Neutrophil (primary cell): ENCODE data around the gene NSDHL.

Experiments
- H3K27ac ChIP-seq: fragments of 200-600 bp; sonication (generic); 2 replicates; pipeline ENCODE4 v1.5.1; 2016; ENCODE audit warnings: mild to moderate bottlenecking, moderate library complexity
- H3K27me3 ChIP-seq: fragments of 200-600 bp; sonication (generic); 2 replicates; pipeline ENCODE4 v1.6.0; 2016; ENCODE audit warnings: mild to moderate bottlenecking
- H3K36me3 ChIP-seq: fragments of 200-600 bp; sonication (generic); 2 replicates; pipeline ENCODE4 v1.5.1; 2017
- H3K4me1 ChIP-seq, 2 experiments: fragments of 200-600 bp in 1 of 2; sonication (generic) in 1 of 2; 1 replicate in 1 of 2; 2 replicates in 1 of 2; pipeline versions ENCODE4 v1.5.1 to v1.6.1; 2013 to 2016; ENCODE audit warnings: low read depth in 1 of 2, low read length in 1 of 2, mild to moderate bottlenecking in 1 of 2, moderate library complexity in 1 of 2; ENCODE audit not compliant: control insufficient read depth in 1 of 2, insufficient read depth in 1 of 2
- H3K4me3 ChIP-seq, 2 experiments: fragments of 200-600 bp in 1 of 2; sonication (generic) in 1 of 2; 1 replicate in 1 of 2; 2 replicates in 1 of 2; pipeline ENCODE4 v1.5.1; 2013 to 2016; ENCODE audit warnings: low read depth in 1 of 2, low read length in 1 of 2, mild to moderate bottlenecking in 1 of 2, moderate library complexity in 1 of 2
- H3K9me3 ChIP-seq: fragments of 200-600 bp; sonication (generic); 2 replicates; pipeline ENCODE4 v1.5.1; 2016
- TF ChIP-seq, protein P1 (sequence below): fragments of 200-600 bp; sonication (generic); IDR thresholded peaks from 2 replicates; pipeline ENCODE4 v1.5.1; 2016; ENCODE audit warnings: antibody characterized with exemption

The NSDHL gene

GRCh38 chrX:152899874-152900719 lies 69.2 kb downstream of the NSDHL start:
- Histone ChIP-seq H3K27me3 (peaks cover 38% of the 10 kb centered on the region), H3K27ac (no peak overlapping the region), H3K36me3 (no peaks in the 10 kb centered on the region), H3K4me3 (no peak overlapping the region), H3K9me3 (no peaks in the 10 kb centered on the region), H3K4me1 (no peaks in the 10 kb centered on the region)
- TF ChIP-seq, protein P1, sequence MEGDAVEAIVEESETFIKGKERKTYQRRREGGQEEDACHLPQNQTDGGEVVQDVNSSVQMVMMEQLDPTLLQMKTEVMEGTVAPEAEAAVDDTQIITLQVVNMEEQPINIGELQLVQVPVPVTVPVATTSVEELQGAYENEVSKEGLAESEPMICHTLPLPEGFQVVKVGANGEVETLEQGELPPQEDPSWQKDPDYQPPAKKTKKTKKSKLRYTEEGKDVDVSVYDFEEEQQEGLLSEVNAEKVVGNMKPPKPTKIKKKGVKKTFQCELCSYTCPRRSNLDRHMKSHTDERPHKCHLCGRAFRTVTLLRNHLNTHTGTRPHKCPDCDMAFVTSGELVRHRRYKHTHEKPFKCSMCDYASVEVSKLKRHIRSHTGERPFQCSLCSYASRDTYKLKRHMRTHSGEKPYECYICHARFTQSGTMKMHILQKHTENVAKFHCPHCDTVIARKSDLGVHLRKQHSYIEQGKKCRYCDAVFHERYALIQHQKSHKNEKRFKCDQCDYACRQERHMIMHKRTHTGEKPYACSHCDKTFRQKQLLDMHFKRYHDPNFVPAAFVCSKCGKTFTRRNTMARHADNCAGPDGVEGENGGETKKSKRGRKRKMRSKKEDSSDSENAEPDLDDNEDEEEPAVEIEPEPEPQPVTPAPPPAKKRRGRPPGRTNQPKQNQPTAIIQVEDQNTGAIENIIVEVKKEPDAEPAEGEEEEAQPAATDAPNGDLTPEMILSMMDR = no peak

DNA sequence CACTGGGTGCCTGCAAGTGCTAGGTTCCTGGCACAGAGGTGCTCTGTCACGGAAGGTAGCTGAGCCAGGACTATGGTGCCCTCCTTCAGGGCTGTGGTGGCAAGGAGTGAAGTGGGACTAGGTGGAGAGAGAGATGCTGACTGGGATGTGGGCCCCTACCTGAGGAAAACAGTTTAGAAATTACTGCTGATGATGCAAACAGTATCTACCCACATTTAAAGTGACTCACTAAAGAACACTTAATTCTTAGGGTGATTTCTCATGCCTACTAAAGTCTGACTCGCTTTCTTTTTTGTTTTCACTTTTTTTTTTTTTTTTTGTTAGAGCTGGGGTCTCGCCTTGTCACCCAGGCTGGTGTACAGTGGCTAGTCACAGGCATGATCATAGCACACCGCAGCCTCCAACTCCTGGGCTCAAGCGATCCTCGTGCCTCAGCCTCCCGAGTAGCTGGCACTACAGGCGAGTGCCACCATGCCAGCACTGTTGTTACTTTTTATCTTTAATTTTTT lies 70.1 kb downstream of the NSDHL start:
- Histone ChIP-seq H3K4me1 (no peaks in the 10 kb centered on the region), H3K36me3 (no peaks in the 10 kb centered on the region), H3K27me3 (peaks cover 34% of the 10 kb centered on the region), H3K27ac (no peak overlapping the region), H3K4me3 (no peak overlapping the region), H3K9me3 (no peaks in the 10 kb centered on the region)
- TF ChIP-seq, protein P1 = no peak

DNA sequence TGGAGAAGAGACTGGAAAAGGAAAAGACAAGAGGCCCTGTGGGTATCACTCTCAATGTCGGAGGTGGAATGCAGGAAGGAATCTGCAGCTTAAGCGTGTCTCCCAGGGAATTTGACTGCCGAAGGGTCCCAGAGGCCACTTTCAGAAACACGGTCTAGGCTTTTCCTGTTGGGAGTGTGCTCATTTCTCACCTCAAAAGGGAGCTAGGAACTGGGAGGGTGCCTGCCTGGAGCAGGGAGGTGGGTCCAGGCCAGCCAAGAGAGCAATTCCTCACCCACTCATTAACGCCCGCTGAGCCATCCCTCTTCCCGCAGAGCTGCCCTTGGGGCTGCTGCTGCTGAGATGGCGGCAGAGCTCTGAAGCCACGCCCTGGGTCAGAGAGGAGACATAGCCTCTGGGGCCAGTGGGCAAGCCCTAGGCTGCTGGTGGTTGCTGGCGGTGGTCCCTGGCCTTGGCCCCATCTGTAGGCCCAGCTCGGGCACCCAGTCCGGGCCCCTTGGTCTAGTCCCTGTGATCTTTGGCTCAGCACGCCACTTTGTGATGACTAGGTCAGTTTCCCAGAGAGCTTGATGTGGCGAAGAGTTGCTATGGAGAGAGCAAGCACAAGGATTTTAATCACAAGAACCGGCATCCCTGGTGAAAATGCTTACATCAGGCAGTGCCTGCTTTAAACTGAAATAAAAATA lies 71.1 kb downstream of the NSDHL start:
- TF ChIP-seq, protein P1 = no peak
- Histone ChIP-seq H3K27ac (no peak overlapping the region), H3K9me3 (no peaks in the 10 kb centered on the region), H3K4me1 (no peaks in the 10 kb centered on the region), H3K4me3 (no peak overlapping the region), H3K36me3 (no peaks in the 10 kb centered on the region), H3K27me3 (peaks cover 24% of the 10 kb centered on the region)

DNA sequence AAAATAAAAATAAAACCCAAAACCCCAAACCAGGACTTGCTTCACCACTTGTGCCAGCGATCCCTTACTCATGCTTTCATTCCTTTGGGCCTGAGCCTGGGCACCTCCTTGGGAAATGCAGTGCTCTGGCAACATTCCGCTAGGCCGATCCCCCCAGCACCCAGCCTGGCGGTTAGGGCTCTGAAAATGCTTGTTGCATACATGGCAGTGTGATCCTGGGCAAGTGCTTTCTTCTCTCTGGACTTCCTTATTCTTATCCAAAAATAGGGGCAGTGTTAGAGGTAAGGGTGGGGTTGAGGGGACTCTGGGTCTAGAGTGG lies 71.6 kb downstream of the NSDHL start:
- H3K36me3 ChIP-seq = no peaks in the 10 kb centered on the region
- peaks cover 19% of the 10 kb centered on the region for H3K27me3 ChIP-seq
- no peak overlapping the region for H3K4me3 ChIP-seq
- no peaks in the 10 kb centered on the region for H3K9me3 ChIP-seq
- H3K27ac ChIP-seq = no peak overlapping the region
- TF ChIP-seq, protein P1 = no peak
- no peaks in the 10 kb centered on the region for H3K4me1 ChIP-seq

GRCh38 chrX:152903589-152903988 lies 72.7 kb downstream of the NSDHL start:
- Histone ChIP-seq H3K36me3 (no peaks in the 10 kb centered on the region), H3K9me3 (no peaks in the 10 kb centered on the region), H3K27ac (no peak overlapping the region), H3K4me1 (no peaks in the 10 kb centered on the region), H3K27me3 (peaks cover 9% of the 10 kb centered on the region), H3K4me3 (no peak overlapping the region)
- TF ChIP-seq, protein P1 = no peak
